ENCODE measurements around the gene VPREB1.
"Not testable (repeated sequence)": the region's sequence is repeated elsewhere in the genome, so short reads cannot be mapped to it uniquely, and the experiment has no call there.

The VPREB1 gene

GRCh38 chr22:22245935-22246525 is 1.4 kb downstream of the VPREB1 start:
- no peak for DNase-seq (ENCODE audit: low read depth, low spot score)

DNA sequence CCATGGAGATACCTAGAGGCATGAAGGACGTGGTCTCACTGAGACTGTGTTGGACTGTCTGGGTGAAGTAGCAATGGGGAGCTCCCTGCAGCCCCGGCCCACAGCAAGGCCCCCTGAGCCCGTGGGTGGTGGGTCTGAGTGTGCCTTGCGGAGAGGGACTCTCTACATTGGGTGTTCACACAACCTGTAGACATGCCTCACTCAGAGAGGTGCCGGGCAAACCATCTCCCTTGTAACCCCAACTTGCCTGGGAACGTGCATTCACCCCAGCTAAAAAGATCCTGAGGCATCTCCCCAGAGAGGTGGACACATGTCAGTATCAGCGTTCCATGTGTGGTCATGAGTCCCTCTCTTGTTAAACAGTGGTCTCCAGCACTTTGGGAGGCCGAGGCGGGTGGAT is 2.1 kb downstream of the VPREB1 start:
- DNase-seq (ENCODE audit: low read depth, low spot score), result no peak

GRCh38 chr22:22248878-22249277 is 4.3 kb downstream of the VPREB1 start:
- no peak for DNase-seq (ENCODE audit: low read depth, low spot score)

GRCh38 chr22:22250651-22251050 is 6.1 kb downstream of the VPREB1 start:
- not testable (repeated sequence) for DNase-seq (ENCODE audit: low read depth, low spot score)

GRCh38 chr22:22256133-22256532 is 11.5 kb downstream of the VPREB1 start:
- not testable (repeated sequence) for DNase-seq (ENCODE audit: low read depth, low spot score)

- not testable (repeated sequence) for DNase-seq (ENCODE audit: low read depth, low spot score)
Observed at GRCh38 chr22:22258597-22259415, 14.2 kb downstream of the VPREB1 start.

DNA sequence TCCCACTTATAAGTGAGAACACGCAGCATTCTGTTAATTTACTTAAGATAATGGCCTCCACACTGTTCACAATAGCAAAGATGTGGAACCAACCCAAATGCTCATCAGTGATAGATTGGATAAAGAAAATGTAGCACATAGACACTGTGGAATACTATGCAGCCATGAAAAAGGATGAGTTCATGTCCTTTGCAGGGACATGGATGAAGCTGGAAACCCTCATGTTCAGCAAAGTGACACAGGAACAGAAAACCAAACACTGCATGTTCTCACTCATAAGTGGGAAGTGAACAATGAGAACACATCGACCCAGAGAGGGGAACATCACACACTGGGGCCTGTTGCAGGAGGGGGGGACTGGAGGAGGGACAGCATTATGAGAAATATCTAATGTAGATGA is 15.6 kb downstream of the VPREB1 start:
- not testable (repeated sequence) for DNase-seq (ENCODE audit: low read depth, low spot score)

GRCh38 chr22:22260586-22260985 is 16.0 kb downstream of the VPREB1 start:
- not testable (repeated sequence) for DNase-seq (ENCODE audit: low read depth, low spot score)

- peak; percentile 23 for DNase-seq (ENCODE audit: low read depth, low spot score)
Observed at GRCh38 chr22:22262332-22263074, 17.9 kb downstream of the VPREB1 start.

DNA sequence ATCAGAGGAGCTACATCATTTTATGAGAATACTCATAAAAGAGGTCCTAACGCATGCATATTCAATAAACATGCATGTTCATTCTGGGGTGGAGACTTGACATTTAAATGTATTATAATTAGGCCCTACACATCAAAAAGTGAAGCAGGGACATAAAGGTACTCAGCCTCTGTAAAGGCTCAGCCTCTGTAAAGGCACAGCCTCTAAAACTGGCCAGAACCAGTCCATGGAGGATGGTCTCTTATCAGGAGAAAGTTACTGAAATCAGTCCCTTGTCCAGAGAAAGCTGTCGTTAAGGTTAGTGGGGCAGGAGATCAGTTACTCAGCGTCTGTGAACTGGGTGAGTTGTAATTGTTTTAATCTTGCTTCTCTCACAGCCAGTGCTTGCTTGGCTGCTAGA is 19.2 kb downstream of the VPREB1 start:
- DNase-seq (ENCODE audit: low read depth, low spot score), result not testable (repeated sequence)

DNA sequence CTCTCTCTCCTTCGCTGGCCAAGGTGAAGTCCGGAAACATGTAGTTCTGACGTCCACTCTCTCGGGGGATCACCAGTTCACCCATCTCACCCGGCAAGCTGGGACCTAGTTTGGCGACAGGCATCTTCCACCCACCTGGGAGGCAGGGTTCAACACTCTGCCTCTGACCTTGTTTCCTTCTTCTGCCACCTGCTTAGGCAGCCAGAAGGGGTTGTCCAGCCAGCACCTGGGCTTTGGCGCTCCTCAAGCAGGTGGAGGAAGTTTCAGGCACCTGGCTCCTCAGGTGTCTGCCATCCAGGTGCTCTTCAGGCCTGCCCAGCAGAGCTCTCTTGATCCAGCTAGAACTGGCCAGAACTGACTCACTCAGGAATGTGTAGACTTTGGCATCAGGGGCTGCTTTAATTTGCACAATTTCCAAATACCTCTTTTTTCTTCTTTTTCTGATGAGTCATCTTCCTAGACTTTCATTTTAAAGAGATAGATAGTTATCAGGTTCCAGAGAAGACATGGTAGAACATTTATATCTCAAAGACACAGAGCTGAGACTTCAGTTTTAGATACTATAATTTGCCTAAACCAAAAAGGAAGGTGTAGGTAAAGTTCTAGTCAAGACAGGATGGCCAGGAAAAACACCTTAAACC is 25.6 kb downstream of the VPREB1 start:
- not testable (repeated sequence) for DNase-seq (ENCODE audit: low read depth, low spot score)

DNA sequence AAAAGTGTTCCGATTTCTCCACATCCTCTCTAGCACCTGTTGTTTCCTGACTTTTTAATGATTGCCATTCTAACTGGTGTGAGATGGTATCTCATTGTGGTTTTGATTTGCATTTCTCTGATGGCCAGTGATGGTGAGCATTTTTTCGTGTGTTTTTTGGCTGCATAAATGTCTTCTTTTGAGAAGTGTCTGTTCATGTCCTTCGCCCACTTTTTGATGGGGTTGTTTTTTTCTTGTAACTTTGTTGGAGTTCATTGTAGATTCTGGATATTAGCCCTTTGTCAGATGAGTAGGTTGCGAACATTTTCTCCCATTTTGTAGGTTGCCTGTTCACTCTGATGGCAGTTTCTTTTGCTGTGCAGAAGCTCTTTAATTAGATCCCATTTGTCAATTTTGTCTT is 32.8 kb downstream of the VPREB1 start:
- DNase-seq (ENCODE audit: low read depth, low spot score), result not testable (repeated sequence)

GRCh38 chr22:22284962-22285756 is 40.6 kb downstream of the VPREB1 start:
- not testable (repeated sequence) for DNase-seq (ENCODE audit: low read depth, low spot score)

- DNase-seq (ENCODE audit: low read depth, low spot score), result not testable (repeated sequence)
Observed at GRCh38 chr22:22286390-22287105, 42.0 kb downstream of the VPREB1 start.

DNA sequence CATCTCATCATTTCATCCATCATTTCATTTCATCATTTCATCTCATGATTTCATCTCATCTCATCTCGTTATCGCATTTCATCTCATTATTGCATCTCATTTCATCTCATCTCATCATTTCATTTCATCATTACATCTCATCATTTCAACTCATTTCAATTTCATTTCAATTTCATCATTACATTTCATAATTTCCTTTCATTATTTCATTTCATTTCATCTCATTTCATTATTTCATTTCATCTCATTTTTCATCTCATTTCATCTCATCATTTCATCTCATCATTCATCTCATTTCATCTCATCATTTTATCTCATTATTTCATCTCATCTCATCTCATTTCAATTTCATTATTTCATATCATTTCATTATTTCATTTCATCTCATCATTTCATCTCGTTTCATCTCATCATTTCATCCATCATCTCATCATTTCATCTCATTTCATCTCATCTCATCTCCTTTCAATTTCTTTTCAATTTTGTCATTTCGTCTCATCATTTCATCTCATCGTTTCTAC is 42.6 kb downstream of the VPREB1 start:
- not testable (repeated sequence) for DNase-seq (ENCODE audit: low read depth, low spot score)

- not testable (repeated sequence) for DNase-seq (ENCODE audit: low read depth, low spot score)
Observed at GRCh38 chr22:22289666-22290065, 45.1 kb downstream of the VPREB1 start.

- DNase-seq (ENCODE audit: low read depth, low spot score), result not testable (repeated sequence)
Observed at GRCh38 chr22:22291129-22291806, 46.7 kb downstream of the VPREB1 start.

DNA sequence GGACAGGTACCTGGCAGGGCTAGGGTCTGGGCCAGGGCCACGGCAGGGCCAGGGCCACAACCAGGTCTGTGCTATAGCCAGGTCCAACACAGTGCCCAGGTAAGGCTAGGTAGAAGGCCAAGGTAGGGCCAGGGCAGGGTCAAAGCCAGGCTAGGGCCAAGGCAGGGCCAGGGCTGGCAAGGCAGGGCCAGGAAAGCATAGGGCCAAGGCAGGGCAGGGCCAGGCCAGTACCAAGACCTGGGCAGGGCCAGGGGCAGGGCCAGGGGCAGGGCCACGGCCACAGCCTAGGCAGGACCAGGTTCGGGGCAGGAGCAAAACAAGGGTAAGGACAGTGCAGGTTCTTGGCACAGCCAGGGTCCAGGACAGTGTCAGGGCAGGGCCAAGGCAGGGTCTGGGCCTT is 48.1 kb downstream of the VPREB1 start:
- DNase-seq (ENCODE audit: low read depth, low spot score), result not testable (repeated sequence)

- not testable (repeated sequence) for DNase-seq (ENCODE audit: low read depth, low spot score)
Observed at GRCh38 chr22:22293436-22293835, 48.9 kb downstream of the VPREB1 start.
